ENCODE results near the gene RCCD1.

RCCD1 gene

DNA sequence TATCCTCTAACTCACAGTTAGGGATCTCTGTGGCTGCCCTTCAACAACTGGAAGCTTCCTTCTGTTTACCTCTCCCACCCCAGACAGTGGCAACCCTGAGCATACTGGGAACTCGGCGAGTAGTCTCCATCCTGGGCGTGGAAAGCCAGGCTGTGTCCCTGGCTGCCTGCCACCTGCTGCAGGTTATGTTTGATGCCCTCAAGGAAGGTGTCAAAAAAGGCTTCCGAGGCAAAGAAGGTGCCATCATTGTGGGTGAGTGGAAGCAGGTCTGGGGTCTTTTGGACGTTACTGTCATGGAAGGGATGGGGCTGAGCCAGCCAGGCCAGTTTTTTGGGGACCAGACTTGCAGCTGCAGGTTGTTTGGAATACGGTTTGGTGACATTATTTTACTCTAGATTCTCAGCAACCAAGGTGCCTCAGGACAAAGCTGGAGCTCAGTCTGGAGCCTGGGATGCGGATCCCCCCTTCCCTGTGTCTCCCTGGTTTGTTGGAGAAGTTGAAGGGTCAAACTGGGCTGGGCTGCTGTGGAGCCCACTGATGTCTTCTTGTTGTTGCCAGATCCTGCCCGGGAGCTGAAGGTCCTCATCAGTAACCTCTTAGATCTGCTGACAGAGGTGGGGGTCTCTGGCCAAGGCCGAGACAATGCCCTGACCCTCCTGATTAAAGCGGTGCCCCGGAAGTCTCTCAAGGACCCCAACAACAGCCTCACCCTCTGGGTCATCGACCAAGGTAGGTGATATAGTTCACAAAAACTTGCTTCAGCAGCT lies 12.1 kb upstream of the RCCD1 start:
- no peak for DNase-seq (ENCODE audit: low read depth)

DNA sequence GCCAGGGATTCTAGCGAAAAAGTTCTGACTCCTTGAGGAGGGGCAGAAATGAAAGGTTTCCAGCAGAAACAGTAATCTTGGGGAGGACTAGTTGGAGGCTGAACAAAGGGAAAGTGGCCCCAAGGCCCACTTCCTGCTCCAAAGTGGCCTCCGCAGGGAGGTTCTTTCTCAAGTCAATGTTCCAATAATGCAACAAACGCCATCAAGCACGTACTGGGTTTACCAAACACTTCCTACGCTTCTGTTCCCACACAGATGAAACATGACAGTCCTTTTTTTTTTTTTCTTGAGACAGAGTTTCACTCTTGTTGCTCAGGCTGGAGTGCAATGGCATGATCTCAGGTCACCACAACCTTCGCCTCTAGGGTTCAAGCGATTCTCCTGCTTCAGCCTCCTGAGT lies 9.6 kb upstream of the RCCD1 start:
- DNase-seq (ENCODE audit: low read depth) = no peak

DNA sequence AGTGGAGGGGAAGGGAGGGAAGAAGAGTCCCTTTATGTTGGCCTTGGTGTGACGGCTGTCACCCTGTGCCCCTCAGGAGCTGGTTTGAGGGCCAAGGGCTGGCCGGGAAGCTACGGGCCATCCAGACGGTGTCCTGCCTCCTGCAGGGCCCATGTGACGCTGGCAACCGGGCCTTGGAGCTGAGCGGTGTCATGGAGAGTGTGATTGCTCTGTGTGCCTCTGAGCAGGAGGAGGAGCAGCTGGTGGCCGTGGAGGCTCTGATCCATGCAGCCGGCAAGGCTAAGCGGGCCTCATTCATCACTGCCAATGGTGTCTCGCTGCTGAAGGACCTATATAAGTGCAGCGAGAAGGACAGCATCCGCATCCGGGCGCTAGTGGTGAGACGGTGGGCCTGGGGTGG lies 8.1 kb upstream of the RCCD1 start:
- DNase-seq (ENCODE audit: low read depth) = no peak

DNA sequence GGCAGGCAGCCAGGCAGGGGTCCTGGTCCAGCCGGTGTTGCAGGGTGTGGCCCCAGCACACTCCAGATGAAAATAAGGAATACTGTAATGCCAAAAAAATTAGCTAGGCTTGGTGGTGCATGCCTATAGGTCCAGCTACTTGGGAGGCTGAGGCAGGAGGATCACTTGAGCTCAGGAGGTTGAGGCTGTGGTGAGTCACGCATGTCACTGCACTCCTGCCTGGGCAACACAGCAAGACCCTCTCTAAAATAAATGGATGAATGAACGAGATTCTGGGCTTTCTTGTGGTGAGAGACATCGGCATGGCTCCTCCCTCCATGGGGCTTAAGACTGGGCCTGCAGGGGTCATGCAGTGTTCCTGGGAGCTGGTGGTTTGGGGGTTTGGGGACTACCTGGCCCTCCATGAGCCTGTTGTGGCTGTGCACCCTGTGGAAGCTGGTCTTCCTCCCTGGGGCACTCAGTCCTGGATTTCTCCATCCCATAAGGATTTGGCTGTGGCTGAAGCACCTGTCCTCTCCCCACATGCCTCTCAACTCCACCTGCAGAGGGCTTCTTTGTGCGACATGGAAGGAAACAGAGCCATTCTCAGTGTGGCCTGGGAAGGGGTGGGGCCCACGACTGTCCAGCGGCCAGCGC lies 7.6 kb upstream of the RCCD1 start:
- DNase-seq (ENCODE audit: low read depth) = no peak

DNA sequence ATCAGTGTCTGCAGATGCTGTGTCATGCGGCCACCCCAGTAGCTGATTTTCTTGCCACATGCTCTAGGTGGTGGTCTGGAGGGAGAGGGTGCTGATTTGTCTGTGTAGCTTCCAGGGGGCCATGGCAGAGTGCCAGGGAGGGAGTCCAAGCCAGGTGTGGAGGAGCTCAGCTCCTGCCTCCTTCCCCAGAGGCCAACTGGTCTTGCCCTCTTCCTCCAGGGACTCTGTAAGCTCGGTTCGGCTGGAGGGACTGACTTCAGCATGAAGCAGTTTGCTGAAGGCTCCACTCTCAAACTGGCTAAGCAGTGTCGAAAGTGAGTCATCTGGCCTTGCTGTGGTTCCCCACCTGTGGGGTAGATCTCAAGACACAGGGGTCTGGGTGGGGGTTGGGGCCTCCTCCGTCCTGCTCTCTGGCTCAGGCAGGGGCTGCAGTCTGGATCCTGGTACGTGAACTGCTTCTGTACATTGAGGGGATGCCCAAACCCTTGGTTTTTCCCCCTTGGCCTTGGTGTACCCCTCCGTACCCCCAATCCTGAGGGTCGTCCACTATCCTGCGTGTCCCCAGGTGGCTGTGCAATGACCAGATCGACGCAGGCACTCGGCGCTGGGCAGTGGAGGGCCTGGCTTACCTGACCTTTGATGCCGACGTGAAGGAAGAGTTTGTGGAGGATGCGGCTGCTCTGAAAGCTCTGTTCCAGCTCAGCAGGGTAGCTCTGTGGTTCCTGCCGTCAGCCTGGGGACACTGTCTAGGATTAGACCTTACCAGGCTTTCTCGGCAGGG lies 6.9 kb upstream of the RCCD1 start:
- no peak for DNase-seq (ENCODE audit: low read depth)

DNA sequence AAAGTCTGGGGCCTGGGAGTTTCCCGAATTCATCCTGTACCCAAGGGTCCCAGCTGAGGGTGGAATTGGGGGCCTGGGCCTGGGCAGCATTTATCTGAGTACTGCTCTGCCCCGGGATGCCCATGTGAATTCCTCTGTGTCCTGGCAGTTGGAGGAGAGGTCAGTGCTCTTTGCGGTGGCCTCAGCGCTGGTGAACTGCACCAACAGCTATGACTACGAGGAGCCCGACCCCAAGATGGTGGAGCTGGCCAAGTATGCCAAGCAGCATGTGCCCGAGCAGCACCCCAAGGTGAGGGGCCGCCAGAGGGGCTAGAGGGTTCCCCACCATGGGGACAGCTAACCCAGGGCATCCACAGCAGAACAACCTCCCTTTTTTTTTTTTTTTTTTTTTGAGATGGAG lies 6.2 kb upstream of the RCCD1 start:
- DNase-seq (ENCODE audit: low read depth) = no peak

DNA sequence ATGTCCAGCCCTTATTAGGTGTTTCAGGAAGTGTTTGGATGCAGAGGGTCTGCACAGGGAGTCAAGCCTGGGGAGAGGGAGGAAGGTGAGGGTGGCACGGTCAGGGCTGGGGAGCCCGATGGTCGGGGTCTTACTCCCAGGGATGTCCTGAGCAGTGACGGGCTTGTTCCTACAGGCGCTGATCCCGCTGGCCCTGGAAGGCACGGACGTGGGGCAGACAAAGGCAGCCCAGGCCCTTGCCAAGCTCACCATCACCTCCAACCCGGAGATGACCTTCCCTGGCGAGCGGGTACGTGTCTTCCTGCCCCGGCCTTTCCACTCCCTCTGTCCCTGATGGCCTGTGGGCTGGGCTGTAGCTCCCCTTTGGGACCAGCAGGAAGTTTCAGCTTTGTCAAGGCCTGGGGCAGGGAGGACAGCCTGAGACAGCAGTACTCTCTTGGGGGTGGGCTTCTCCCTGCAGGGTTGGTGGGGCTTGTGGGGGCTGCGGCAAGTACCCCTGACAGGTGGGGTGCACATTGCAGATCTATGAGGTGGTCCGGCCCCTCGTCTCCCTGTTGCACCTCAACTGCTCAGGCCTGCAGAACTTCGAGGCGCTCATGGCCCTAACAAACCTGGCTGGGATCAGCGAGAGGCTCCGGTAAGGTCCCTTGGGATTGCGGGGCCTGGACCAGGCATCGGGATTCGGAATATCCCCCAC lies 4.6 kb upstream of the RCCD1 start:
- no peak for DNase-seq (ENCODE audit: low read depth)

DNA sequence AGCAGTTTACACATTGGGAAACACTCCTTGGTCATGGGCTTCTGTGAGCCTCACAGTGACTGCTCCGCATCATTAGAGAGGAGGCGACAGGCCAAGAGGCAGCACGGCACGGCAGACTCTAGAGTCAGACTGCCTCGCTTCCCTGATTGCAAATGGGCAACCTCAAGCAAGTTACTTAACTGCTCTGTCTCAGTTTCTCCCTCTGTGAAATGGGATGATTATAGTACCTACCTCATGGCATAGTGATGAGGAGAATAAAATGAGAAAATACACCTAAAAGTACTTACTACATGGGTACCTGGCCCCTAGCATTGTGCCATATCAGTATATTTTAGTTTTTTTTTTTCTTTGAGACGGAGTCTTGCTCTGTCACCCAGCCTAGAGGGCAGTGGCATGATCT lies 4.0 kb upstream of the RCCD1 start:
- no peak for DNase-seq (ENCODE audit: low read depth)

DNA sequence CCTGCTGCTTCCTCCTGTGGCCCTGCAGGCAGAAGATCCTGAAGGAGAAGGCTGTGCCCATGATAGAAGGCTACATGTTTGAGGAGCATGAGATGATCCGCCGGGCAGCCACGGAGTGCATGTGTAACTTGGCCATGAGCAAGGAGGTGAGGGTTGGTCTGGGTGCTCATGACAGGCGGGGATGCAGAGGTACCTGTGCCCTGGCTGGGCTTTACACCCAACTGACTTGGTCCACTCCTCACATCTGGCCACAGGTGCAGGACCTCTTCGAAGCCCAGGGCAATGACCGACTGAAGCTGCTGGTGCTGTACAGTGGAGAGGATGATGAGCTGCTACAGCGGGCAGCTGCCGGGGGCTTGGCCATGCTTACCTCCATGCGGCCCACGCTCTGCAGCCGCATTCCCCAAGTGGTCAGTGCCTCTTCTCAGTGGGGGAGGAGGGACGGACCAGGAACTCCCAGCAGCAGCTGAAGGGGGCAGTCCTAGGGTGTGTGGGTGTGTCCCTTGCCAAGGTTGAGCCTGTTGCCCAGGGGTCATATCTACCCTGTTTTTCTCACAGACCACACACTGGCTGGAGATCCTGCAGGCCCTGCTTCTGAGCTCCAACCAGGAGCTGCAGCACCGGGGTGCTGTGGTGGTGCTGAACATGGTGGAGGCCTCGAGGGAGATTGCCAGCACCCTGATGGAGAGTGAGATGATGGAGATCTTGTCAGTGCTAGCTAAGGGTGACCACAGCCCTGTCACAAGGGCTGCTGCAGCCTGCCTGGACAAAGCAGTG lies 1.6 kb upstream of the RCCD1 start:
- no peak for DNase-seq (ENCODE audit: low read depth)

DNA sequence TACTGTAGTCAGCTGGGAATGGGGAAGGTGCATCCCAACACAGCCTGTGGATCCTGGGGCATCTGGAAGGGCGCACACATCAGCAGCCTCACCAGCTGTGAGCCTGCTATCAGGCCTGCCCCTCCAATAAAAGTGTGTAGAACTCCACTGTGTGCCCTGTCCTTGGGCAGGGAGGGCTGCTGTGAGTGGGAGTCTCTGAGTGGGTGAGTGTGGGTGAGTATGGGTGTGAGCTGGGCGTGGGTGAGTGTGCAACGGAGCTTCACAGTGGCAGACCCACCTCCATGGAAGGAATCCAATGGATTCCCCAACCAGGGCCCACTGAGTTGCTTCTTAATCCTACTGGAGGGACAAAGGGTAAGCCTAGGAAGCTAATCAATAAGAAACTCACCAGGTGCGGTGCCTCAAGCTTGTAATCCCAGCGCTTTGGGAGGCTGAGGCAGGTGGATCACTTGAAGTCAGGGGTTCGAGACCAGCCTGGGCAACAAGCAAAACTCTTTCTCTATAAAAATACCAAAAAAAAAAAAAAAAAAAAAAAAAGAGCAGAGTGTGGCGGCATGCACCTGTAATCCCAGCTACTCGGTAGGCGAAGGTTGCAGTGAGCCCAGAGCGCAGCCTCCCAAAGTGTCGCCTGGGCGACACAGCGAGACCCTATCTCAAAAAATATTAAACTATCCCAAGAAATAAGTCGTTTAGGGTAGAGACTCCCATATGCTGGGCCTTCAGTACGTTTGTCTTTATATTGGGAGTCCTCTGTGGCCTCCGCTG lies 555 bp upstream of the RCCD1 start:
- no peak for DNase-seq (ENCODE audit: low read depth)

DNA sequence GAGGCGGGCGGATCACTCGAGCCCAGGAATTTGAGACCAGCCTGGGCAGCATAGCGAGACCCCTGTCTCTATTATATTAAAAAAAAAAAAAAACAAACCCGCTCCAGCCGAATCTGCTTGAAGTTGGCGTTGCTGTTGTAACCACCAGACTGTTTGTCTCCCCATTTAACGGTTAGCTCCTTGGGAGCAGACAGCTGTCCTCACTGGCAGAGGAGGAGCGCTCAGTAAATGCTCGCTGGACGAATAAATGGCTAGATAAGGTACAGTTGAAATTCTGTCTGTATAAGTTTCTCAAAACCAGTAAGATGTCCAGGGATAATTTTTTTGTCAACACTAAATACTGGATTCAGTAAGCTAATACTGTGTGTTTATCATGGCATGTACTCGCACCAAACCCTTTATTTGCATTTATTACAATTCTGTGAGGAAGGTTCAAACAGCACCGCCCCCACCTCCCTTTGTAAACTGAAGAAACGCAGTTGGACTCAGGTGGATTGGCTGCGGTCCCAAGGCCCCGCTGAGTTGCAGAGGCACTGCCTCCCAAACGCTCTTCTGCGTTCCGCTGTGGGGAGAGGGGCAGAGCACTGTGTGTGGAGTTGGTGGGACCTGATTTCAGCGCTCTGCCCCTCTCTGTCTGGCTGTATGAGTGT lies 1.1 kb downstream of the RCCD1 start:
- no peak for DNase-seq (ENCODE audit: low read depth)

DNA sequence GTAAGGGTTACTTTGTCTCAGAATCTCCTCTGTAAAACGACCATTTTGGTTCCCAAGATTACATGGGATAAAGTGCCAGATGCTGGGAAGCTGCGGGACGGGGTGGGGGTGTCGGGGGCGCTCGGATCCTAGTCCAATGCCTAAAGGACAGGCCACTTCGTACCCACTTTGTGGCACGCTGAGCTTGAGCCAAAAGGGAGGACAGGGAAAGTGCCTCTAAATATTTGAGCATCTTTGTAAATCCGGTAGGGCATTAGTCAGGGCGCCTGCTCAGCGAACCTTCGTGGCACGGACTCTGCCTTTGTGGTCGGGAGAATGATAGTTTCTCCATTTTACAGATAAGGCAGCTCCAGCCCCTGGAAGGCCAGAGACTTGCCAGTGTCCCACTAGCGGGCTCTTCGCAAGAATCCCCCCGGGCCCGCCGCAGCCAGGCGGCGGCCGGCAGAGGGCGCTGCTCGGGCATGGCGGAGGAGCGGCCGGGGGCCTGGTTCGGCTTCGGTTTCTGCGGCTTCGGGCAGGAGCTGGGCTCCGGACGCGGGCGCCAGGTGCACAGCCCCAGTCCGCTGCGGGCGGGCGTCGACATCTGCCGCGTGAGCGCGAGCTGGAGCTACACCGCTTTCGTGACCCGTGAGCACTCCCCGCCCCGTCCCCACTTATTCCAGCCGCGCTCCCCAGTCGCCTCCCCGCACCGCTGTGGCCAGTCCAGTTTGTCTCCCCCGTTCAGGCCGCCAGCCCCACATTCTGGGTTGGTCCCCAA lies 1.8 kb downstream of the RCCD1 start:
- peak; percentile 77 for DNase-seq (ENCODE audit: low read depth)

DNA sequence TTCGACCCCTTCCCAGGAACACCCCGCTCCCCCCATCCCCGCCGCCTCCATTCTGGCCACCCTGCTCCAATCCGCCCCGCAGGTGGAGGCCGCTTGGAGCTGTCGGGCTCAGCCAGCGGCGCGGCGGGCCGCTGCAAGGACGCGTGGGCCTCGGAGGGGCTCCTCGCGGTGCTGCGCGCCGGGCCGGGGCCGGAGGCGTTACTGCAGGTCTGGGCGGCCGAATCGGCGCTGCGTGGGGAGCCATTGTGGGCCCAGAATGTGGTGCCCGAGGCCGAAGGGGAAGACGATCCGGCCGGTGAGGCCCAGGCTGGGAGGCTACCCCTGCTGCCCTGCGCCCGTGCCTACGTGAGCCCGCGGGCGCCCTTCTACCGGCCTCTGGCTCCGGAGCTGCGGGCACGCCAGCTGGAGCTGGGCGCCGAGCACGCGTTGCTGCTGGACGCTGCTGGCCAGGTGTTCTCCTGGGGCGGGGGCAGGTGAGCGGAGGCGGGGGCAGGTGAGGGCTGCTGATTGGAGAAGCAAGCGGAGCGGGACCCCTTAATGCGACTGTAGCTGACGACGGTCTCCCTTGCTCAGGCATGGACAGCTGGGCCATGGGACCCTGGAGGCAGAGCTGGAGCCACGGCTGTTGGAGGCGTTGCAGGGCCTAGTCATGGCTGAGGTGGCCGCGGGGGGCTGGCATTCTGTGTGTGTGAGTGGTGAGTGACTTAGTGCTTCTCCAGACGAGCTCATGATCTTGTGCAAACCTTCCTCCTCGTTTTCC lies 2.5 kb downstream of the RCCD1 start:
- peak; percentile 23 for DNase-seq (ENCODE audit: low read depth)

DNA sequence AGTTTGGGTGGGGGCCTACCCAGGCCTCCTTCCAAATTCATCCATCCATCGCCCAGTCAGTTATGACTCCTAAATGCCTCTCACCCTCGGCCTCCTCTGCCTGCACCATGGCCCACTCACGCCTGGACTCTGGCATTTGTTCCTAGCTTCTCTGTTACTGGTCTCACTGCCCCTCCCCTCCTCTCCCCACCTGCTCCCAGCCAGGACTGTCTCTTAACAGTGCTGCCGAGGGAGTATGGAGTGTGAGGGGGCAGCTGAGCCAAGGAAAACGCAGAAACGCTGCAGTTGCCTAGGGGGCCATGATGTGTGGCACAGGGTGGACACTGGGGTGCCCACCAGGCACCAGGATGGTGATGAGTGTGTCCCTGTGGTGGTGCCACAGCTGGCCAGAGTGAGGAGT lies 3.1 kb downstream of the RCCD1 start:
- no peak for DNase-seq (ENCODE audit: low read depth)

DNA sequence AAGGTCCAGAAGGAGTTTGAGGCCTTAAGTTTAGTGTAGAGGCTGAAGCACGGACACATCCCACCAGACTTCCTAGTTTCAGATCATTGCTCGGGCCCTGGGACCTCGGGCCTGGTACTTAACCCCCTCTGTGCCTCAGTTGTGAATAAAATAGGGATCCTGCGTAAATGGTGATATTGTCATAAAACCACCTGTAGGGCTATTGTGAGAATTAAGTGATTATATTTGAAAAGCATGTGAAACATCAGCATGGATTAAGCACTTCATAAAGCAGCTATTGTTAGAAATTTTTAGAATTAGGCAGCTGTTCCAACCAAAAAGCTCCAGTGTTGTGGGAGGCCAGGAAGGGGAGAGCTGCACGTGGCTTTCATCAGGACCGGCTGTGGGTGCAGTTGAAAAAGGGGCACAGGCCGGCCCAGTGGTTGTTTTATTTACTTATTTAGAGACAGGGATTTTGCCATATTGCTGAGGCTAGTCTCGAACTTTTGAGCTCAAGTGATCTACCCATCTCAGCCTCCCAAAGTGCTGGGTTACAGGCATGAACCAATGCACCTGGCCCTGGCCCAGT lies 4.4 kb downstream of the RCCD1 start:
- no peak for DNase-seq (ENCODE audit: low read depth)

DNA sequence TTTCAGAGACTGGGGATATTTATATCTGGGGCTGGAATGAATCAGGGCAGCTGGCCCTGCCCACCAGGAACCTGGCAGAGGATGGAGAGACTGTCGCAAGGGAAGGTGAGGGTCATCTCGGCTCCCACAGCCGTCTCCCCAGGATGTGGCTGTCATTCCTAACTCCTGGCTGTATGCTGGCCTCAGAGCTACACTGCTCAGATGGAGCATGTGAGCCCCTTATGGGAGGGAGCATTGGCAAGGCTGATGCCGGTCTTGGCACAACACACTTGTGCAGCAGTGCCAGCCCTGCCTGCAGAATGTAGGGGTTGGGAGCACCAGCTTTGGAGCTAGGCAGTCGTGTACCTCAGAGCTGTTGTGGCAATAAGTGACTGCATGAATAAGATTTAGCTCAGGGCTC lies 5.2 kb downstream of the RCCD1 start:
- DNase-seq (ENCODE audit: low read depth) = no peak

DNA sequence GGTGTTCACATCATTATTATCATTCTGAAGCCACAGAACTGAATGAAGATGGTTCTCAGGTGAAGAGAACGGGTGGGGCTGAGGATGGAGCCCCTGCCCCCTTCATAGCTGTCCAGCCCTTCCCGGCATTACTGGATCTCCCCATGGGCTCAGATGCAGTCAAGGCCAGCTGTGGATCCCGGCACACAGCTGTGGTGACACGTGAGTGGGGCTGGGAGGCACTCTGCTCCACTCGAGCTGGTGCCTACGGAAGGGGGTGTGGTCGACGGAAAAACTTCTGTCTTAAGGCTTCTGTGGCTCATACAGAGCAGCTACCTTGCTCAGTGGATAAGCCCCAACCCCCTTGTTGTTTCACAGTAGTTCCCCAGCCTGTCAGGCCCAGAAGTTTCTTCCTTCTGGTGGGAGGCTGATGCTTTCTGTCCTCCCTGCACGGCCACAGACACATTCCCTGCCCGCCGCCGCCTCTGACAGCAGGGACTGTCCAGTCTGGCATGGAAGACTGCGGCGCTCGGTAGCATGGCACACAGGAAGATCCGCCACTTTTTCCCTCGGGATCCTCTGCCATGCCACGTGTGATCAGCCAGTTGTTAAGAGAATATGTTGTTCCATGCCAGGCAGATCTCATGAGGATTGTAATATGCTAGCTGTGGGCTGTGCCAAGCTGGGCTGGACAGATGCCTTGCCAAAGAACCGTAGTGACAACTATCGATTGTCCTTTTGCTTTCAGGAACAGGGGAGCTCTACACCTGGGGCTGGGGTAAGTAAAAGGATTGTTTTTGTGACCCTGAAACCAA lies 5.8 kb downstream of the RCCD1 start:
- no peak for DNase-seq (ENCODE audit: low read depth)

DNA sequence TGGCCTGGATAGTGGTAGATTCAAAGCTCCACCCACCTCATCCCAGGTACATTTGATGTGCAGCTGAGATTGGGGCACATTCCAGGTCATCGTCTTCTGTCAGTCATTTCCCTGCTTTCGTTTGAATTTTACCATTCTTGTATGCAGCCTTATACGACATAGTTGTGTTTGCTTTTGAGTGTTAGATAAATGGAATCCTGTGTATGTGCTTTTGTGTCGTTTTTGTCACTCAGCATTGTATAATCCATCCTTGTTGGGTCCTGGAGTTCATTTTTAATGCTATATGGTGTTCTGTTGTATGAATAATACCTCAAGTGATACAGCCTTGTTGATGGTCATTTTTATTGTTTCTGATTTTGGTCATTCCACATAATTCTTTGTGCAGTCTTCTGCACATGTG lies 7.3 kb downstream of the RCCD1 start:
- DNase-seq (ENCODE audit: low read depth) = no peak
